OCI-LY1 (cell line): ENCODE measurements around the gene ERVMER34-1.

Experiments
- H2AFZ ChIP-seq: fragments of 200-600 bp; sonication (generic), shearing (Covaris generic); 2 replicates; pipeline ENCODE4 v1.6.0; 2014; ENCODE audit warnings: antibody characterized with exemption, mild to moderate bottlenecking, low read length
- H3F3A ChIP-seq: fragments of 200-600 bp; sonication (generic), shearing (Covaris generic); 2 replicates; pipeline ENCODE4 v1.6.0; 2014; ENCODE audit warnings: mild to moderate bottlenecking, antibody characterized with exemption, low read length, moderate library complexity; ENCODE audit not compliant: insufficient read depth
- H3K27ac ChIP-seq: fragments of 200-600 bp; sonication (generic); 2 replicates; pipeline ENCODE4 v1.5.1; 2014; ENCODE audit warnings: low read length, mixed run types, mild to moderate bottlenecking, low read depth; ENCODE audit not compliant: poor library complexity, severe bottlenecking
- H3K27me3 ChIP-seq: fragments of 200-600 bp; sonication (generic); 2 replicates; pipeline ENCODE4 v1.6.0; 2014; ENCODE audit warnings: antibody characterized with exemption, mild to moderate bottlenecking, low read length, moderate library complexity; ENCODE audit not compliant: insufficient read depth
- H3K36me3 ChIP-seq: fragments of 200-600 bp; sonication (generic); 2 replicates; pipeline ENCODE4 v1.6.1; 2014; ENCODE audit warnings: mild to moderate bottlenecking, antibody characterized with exemption, low read length, moderate library complexity, mixed read lengths; ENCODE audit not compliant: insufficient read depth
- H3K4me1 ChIP-seq: fragments of 200-600 bp; sonication (generic); 2 replicates; pipeline ENCODE4 v1.5.1; 2014; ENCODE audit warnings: mild to moderate bottlenecking, low read length, moderate library complexity; ENCODE audit not compliant: insufficient read depth, severe bottlenecking
- H3K4me2 ChIP-seq: fragments of 200-600 bp; sonication (generic), shearing (Covaris generic); 2 replicates; pipeline ENCODE4 v1.6.1; 2014; ENCODE audit warnings: low read length
- H3K4me3 ChIP-seq: fragments of 200-600 bp; sonication (generic); 2 replicates; pipeline ENCODE4 v1.5.1; 2014; ENCODE audit warnings: low read length, low read depth, mild to moderate bottlenecking, mixed read lengths; ENCODE audit not compliant: poor library complexity, severe bottlenecking
- H3K79me2 ChIP-seq: fragments of 200-600 bp; shearing (Covaris generic); 2 replicates; pipeline ENCODE4 v1.6.1; 2016; ENCODE audit warnings: mixed run types, low read length, mixed read lengths; ENCODE audit not compliant: insufficient read depth
- H3K9ac ChIP-seq: fragments of 200-600 bp; sonication (generic), shearing (Covaris generic); 2 replicates; pipeline ENCODE4 v1.6.1; 2014; ENCODE audit warnings: mild to moderate bottlenecking, low read length, mixed read lengths
- H3K9me2 ChIP-seq: fragments of 200-600 bp; sonication (generic), shearing (Covaris generic); 2 replicates; pipeline ENCODE4 v1.6.1; 2014; ENCODE audit warnings: low read depth, mild to moderate bottlenecking, low read length, mixed read lengths
- H3K9me3 ChIP-seq: fragments of 200-600 bp; shearing (Covaris generic); 2 replicates; pipeline ENCODE4 v1.6.1; 2014; ENCODE audit warnings: low read length, mixed read lengths
- H4K20me1 ChIP-seq: fragments of 200-600 bp; sonication (generic), shearing (Covaris generic); 2 replicates; pipeline ENCODE4 v1.6.0; 2016; ENCODE audit warnings: mild to moderate bottlenecking, low read length; ENCODE audit not compliant: insufficient read depth
- CTCF ChIP-seq: fragments of 200-600 bp; sonication (generic), shearing (Covaris generic); IDR thresholded peaks from 2 replicates; pipeline ENCODE4 v1.5.1; 2017; ENCODE audit warnings: mild to moderate bottlenecking, antibody characterized with exemption, low read length, moderate library complexity, mixed read lengths
- EZH2 ChIP-seq: fragments of 200-600 bp; sonication (generic), shearing (Covaris generic); IDR thresholded peaks from 2 replicates; pipeline ENCODE4 v1.8.0; 2017; ENCODE audit warnings: borderline replicate concordance, mixed run types, mild to moderate bottlenecking, antibody characterized with exemption, low read length, moderate library complexity, mixed read lengths

Gene ERVMER34-1

GRCh38 chr4:52709155-52709554 is 42.1 kb downstream of the ERVMER34-1 start:
- Histone ChIP-seq H3K27ac (no peak overlapping the region), H4K20me1 (no peaks in the 10 kb centered on the region), H3K36me3 (peaks cover 17% of the 10 kb centered on the region), H3K9me3 (no peaks in the 10 kb centered on the region), H2AFZ (no peak overlapping the region), H3K4me2 (no peak overlapping the region), H3K4me3 (no peak overlapping the region), H3F3A (no peaks in the 10 kb centered on the region), H3K4me1 (peaks cover 22% of the 10 kb centered on the region), H3K27me3 (no peaks in the 10 kb centered on the region), H3K79me2 (peaks cover 8% of the 10 kb centered on the region; the same call in 1 of the 2 replicates), H3K9ac (no peak overlapping the region), H3K9me2 (no peaks in the 10 kb centered on the region)
- TF ChIP-seq EZH2, result no peak

GRCh38 chr4:52704661-52705060 is 46.6 kb downstream of the ERVMER34-1 start:
- Histone ChIP-seq H3K36me3 (no peaks in the 10 kb centered on the region), H3K4me3 (no peak overlapping the region), H3K27me3 (no peaks in the 10 kb centered on the region), H3K27ac (no peak overlapping the region), H3K9me3 (no peaks in the 10 kb centered on the region), H3K9ac (no peak overlapping the region), H2AFZ (no peak overlapping the region), H4K20me1 (no peaks in the 10 kb centered on the region), H3K4me1 (peaks cover 10% of the 10 kb centered on the region), H3K9me2 (no peaks in the 10 kb centered on the region), H3K79me2 (no peaks in the 10 kb centered on the region), H3K4me2 (no peak overlapping the region), H3F3A (no peaks in the 10 kb centered on the region)
- TF ChIP-seq EZH2 (no peak), CTCF (no peak)

GRCh38 chr4:52704133-52704532 is 47.1 kb downstream of the ERVMER34-1 start:
- Histone ChIP-seq H4K20me1 (no peaks in the 10 kb centered on the region), H3K79me2 (no peaks in the 10 kb centered on the region), H3K27ac (no peak overlapping the region), H3K9me3 (no peaks in the 10 kb centered on the region), H3K9me2 (no peaks in the 10 kb centered on the region), H2AFZ (no peak overlapping the region), H3F3A (no peaks in the 10 kb centered on the region), H3K36me3 (no peaks in the 10 kb centered on the region), H3K4me3 (no peak overlapping the region), H3K4me1 (peaks cover 10% of the 10 kb centered on the region), H3K9ac (no peak overlapping the region), H3K4me2 (no peak overlapping the region), H3K27me3 (no peaks in the 10 kb centered on the region)
- TF ChIP-seq EZH2, result no peak
- TF ChIP-seq CTCF, result no peak

- H3K4me2 ChIP-seq, result no peak overlapping the region
- no peak overlapping the region for H3K27ac ChIP-seq
- H3K9ac ChIP-seq, result no peak overlapping the region
- H3K36me3 ChIP-seq, result no peaks in the 10 kb centered on the region
- no peak overlapping the region for H2AFZ ChIP-seq
- H4K20me1 ChIP-seq, result no peaks in the 10 kb centered on the region
- no peaks in the 10 kb centered on the region for H3K27me3 ChIP-seq
- H3K79me2 ChIP-seq, result no peaks in the 10 kb centered on the region
- no peaks in the 10 kb centered on the region for H3F3A ChIP-seq
- H3K4me3 ChIP-seq, result no peak overlapping the region
- H3K4me1 ChIP-seq, result peaks cover 10% of the 10 kb centered on the region
- H3K9me3 ChIP-seq, result no peaks in the 10 kb centered on the region
- H3K9me2 ChIP-seq, result no peaks in the 10 kb centered on the region
- TF ChIP-seq EZH2 (no peak), CTCF (no peak)
These were observed 50.0 kb downstream of the ERVMER34-1 start for GRCh38 chr4:52701207-52701606.
